Measurements from ENCODE around the gene ANKLE1.

- TF ChIP-seq, protein P1, sequence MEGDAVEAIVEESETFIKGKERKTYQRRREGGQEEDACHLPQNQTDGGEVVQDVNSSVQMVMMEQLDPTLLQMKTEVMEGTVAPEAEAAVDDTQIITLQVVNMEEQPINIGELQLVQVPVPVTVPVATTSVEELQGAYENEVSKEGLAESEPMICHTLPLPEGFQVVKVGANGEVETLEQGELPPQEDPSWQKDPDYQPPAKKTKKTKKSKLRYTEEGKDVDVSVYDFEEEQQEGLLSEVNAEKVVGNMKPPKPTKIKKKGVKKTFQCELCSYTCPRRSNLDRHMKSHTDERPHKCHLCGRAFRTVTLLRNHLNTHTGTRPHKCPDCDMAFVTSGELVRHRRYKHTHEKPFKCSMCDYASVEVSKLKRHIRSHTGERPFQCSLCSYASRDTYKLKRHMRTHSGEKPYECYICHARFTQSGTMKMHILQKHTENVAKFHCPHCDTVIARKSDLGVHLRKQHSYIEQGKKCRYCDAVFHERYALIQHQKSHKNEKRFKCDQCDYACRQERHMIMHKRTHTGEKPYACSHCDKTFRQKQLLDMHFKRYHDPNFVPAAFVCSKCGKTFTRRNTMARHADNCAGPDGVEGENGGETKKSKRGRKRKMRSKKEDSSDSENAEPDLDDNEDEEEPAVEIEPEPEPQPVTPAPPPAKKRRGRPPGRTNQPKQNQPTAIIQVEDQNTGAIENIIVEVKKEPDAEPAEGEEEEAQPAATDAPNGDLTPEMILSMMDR (IDR thresholded peaks at IDR 0.05): no peak
- TF ChIP-seq, protein P2, sequence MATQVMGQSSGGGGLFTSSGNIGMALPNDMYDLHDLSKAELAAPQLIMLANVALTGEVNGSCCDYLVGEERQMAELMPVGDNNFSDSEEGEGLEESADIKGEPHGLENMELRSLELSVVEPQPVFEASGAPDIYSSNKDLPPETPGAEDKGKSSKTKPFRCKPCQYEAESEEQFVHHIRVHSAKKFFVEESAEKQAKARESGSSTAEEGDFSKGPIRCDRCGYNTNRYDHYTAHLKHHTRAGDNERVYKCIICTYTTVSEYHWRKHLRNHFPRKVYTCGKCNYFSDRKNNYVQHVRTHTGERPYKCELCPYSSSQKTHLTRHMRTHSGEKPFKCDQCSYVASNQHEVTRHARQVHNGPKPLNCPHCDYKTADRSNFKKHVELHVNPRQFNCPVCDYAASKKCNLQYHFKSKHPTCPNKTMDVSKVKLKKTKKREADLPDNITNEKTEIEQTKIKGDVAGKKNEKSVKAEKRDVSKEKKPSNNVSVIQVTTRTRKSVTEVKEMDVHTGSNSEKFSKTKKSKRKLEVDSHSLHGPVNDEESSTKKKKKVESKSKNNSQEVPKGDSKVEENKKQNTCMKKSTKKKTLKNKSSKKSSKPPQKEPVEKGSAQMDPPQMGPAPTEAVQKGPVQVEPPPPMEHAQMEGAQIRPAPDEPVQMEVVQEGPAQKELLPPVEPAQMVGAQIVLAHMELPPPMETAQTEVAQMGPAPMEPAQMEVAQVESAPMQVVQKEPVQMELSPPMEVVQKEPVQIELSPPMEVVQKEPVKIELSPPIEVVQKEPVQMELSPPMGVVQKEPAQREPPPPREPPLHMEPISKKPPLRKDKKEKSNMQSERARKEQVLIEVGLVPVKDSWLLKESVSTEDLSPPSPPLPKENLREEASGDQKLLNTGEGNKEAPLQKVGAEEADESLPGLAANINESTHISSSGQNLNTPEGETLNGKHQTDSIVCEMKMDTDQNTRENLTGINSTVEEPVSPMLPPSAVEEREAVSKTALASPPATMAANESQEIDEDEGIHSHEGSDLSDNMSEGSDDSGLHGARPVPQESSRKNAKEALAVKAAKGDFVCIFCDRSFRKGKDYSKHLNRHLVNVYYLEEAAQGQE (IDR thresholded peaks at IDR 0.05): no peak
- TF ChIP-seq ZSCAN20 (CRISPR knock-in tag; IDR thresholded peaks at IDR 0.05) (no peak), EP300 (IDR thresholded peaks at IDR 0.05) (no peak), MYC (IDR thresholded peaks at IDR 0.05; ENCODE audit: borderline replicate concordance, low read length) (no peak), NR3C1 (IDR thresholded peaks at IDR 0.05) (no peak), PBX3 (IDR thresholded peaks at IDR 0.05) (no peak), POLR2A (IDR thresholded peaks at IDR 0.05; ENCODE audit: low read length) (no peak), RAD21 (conservative IDR thresholded peaks at IDR 0.05 in 1 of 2, IDR thresholded peaks at IDR 0.05 in 1 of 2) (no peak), EHMT2 (IDR thresholded peaks at IDR 0.05; ENCODE audit: low read depth) (no peak), PHF8 (IDR thresholded peaks at IDR 0.05; ENCODE audit: borderline replicate concordance, low read depth) (no peak), SMC3 (IDR thresholded peaks at IDR 0.05) (no peak)
- TF ChIP-seq, protein P3, sequence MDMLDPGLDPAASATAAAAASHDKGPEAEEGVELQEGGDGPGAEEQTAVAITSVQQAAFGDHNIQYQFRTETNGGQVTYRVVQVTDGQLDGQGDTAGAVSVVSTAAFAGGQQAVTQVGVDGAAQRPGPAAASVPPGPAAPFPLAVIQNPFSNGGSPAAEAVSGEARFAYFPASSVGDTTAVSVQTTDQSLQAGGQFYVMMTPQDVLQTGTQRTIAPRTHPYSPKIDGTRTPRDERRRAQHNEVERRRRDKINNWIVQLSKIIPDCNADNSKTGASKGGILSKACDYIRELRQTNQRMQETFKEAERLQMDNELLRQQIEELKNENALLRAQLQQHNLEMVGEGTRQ (IDR thresholded peaks at IDR 0.05): no peak
- TF ChIP-seq, protein P4, sequence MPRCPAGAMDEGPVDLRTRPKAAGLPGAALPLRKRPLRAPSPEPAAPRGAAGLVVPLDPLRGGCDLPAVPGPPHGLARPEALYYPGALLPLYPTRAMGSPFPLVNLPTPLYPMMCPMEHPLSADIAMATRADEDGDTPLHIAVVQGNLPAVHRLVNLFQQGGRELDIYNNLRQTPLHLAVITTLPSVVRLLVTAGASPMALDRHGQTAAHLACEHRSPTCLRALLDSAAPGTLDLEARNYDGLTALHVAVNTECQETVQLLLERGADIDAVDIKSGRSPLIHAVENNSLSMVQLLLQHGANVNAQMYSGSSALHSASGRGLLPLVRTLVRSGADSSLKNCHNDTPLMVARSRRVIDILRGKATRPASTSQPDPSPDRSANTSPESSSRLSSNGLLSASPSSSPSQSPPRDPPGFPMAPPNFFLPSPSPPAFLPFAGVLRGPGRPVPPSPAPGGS (IDR thresholded peaks at IDR 0.05): no peak
These were observed 52.1 kb downstream of the ANKLE1 start for GRCh38 chr19:17333611-17334413.

Data from A549 (cell line).